ENCODE results near the gene DMD. TPM values are rescaled to one million over a fixed set of nuclear protein-coding genes. Genes with fewer than 3 reads are reported as not detected.

DMD gene
- total and polyA plus RNA-seq, 2 donors (not counting 1 experiment from before 2014, with no cell fraction given), result 5.1 to 7.2 TPM

GRCh38 chrX:31331015-31331414 is 1880.3 kb downstream of the DMD start:
- H4K20me1 ChIP-seq (ENCODE audit: control insufficient read depth, extremely low read depth, insufficient read depth, low read length), result no peaks in the 10 kb centered on the region
- no peak for TF ChIP-seq CTCF (conservative IDR thresholded peaks at IDR 0.05 in 1 of 2, IDR thresholded peaks at IDR 0.05 in 1 of 2; ENCODE audit: low read depth in 1 of 2, low read length in 2 of 2)
- no peak for TF ChIP-seq EZH2 (IDR thresholded peaks at IDR 0.05; ENCODE audit: low read length, missing control alignments)

GRCh38 chrX:31329298-31329697 is 1882.1 kb downstream of the DMD start:
- no peak overlapping the region for H3K4me3 ChIP-seq (replicated peaks in 1 of 4; ENCODE audit: control extremely low read depth in 1 of 4, insufficient read depth in 1 of 4, low read depth in 3 of 4, low read length in 4 of 4)
- DNase-seq (ENCODE audit: low read depth in 2 of 2), result no peak

More at GRCh38 chrX:31331015-31331414, 1880.3 kb downstream of the DMD start:
- H3K9me3 ChIP-seq (ENCODE audit: control insufficient read depth, insufficient read depth, low read depth, low read length), result no peaks in the 10 kb centered on the region
- no peaks in the 10 kb centered on the region for H3K79me2 ChIP-seq (ENCODE audit: control insufficient read depth, insufficient read depth, low read length)
- H2AFZ ChIP-seq (ENCODE audit: low read length), result no peak overlapping the region
- no peak overlapping the region for H3K4me3 ChIP-seq (replicated peaks in 1 of 4; ENCODE audit: control extremely low read depth in 1 of 4, insufficient read depth in 1 of 4, low read depth in 3 of 4, low read length in 4 of 4)
- H3K27ac ChIP-seq (ENCODE audit: insufficient read depth, low read length), result no peak overlapping the region
- no peaks in the 10 kb centered on the region for H3K36me3 ChIP-seq (ENCODE audit: control insufficient read depth, insufficient read depth, low read length)
- H3K4me2 ChIP-seq (ENCODE audit: extremely low read depth, insufficient read depth, low read length), result no peak overlapping the region
- peaks cover 3% of the 10 kb centered on the region for H3K4me1 ChIP-seq (ENCODE audit: control insufficient read depth, extremely low read depth, insufficient read depth, low read length)
- H3K9ac ChIP-seq (ENCODE audit: insufficient read depth, low read length), result no peak overlapping the region
- no peaks in the 10 kb centered on the region for H3K27me3 ChIP-seq (ENCODE audit: control insufficient read depth, insufficient read depth, low read length)
- DNase-seq (ENCODE audit: low read depth in 2 of 2), result peak in 1 of 2 donors; percentile 51

GRCh38 chrX:31323658-31324057 is 1887.7 kb downstream of the DMD start:
- Histone ChIP-seq H3K4me1 (ENCODE audit: control insufficient read depth, extremely low read depth, insufficient read depth, low read length) (no peaks in the 10 kb centered on the region), H3K4me2 (ENCODE audit: extremely low read depth, insufficient read depth, low read length) (no peak overlapping the region), H3K79me2 (ENCODE audit: control insufficient read depth, insufficient read depth, low read length) (no peaks in the 10 kb centered on the region), H4K20me1 (ENCODE audit: control insufficient read depth, extremely low read depth, insufficient read depth, low read length) (no peaks in the 10 kb centered on the region), H3K4me3 (replicated peaks in 1 of 4; ENCODE audit: control extremely low read depth in 1 of 4, insufficient read depth in 1 of 4, low read depth in 3 of 4, low read length in 4 of 4) (no peak overlapping the region), H3K9me3 (ENCODE audit: control insufficient read depth, insufficient read depth, low read depth, low read length) (no peaks in the 10 kb centered on the region), H3K27ac (ENCODE audit: insufficient read depth, low read length) (no peak overlapping the region), H2AFZ (ENCODE audit: low read length) (no peak overlapping the region), H3K9ac (ENCODE audit: insufficient read depth, low read length) (no peak overlapping the region), H3K27me3 (ENCODE audit: control insufficient read depth, insufficient read depth, low read length) (no peaks in the 10 kb centered on the region), H3K36me3 (ENCODE audit: control insufficient read depth, insufficient read depth, low read length) (no peaks in the 10 kb centered on the region)
- no peak for TF ChIP-seq EZH2 (IDR thresholded peaks at IDR 0.05; ENCODE audit: low read length, missing control alignments)
- no peak for TF ChIP-seq CTCF (conservative IDR thresholded peaks at IDR 0.05 in 1 of 2, IDR thresholded peaks at IDR 0.05 in 1 of 2; ENCODE audit: low read depth in 1 of 2, low read length in 2 of 2)
- no peak for DNase-seq (ENCODE audit: low read depth in 2 of 2)

More at GRCh38 chrX:31329298-31329697, 1882.1 kb downstream of the DMD start:
- TF ChIP-seq EZH2 (IDR thresholded peaks at IDR 0.05; ENCODE audit: low read length, missing control alignments) (no peak), CTCF (conservative IDR thresholded peaks at IDR 0.05 in 1 of 2, IDR thresholded peaks at IDR 0.05 in 1 of 2; ENCODE audit: low read depth in 1 of 2, low read length in 2 of 2) (no peak)
- Histone ChIP-seq H3K27ac (ENCODE audit: insufficient read depth, low read length) (no peak overlapping the region), H3K9ac (ENCODE audit: insufficient read depth, low read length) (no peak overlapping the region), H4K20me1 (ENCODE audit: control insufficient read depth, extremely low read depth, insufficient read depth, low read length) (no peaks in the 10 kb centered on the region), H3K9me3 (ENCODE audit: control insufficient read depth, insufficient read depth, low read depth, low read length) (no peaks in the 10 kb centered on the region), H3K4me1 (ENCODE audit: control insufficient read depth, extremely low read depth, insufficient read depth, low read length) (peaks cover 3% of the 10 kb centered on the region), H3K36me3 (ENCODE audit: control insufficient read depth, insufficient read depth, low read length) (no peaks in the 10 kb centered on the region), H3K79me2 (ENCODE audit: control insufficient read depth, insufficient read depth, low read length) (no peaks in the 10 kb centered on the region), H3K4me2 (ENCODE audit: extremely low read depth, insufficient read depth, low read length) (no peak overlapping the region), H2AFZ (ENCODE audit: low read length) (no peak overlapping the region), H3K27me3 (ENCODE audit: control insufficient read depth, insufficient read depth, low read length) (no peaks in the 10 kb centered on the region)
